ENCODE results near the gene FBLN2.

FBLN2 gene

GRCh38 chr3:13665582-13666226 lies 116.8 kb downstream of the FBLN2 start:
- DNase-seq (ENCODE audit: low spot score) = no peak

GRCh38 chr3:13666227-13666619 lies 117.3 kb downstream of the FBLN2 start:
- DNase-seq (ENCODE audit: low spot score) = no peak

GRCh38 chr3:13666781-13667709 lies 118.1 kb downstream of the FBLN2 start:
- DNase-seq (ENCODE audit: low spot score) = no peak

GRCh38 chr3:13668136-13668535 lies 119.2 kb downstream of the FBLN2 start:
- DNase-seq (ENCODE audit: low spot score) = no peak

GRCh38 chr3:13669457-13669856 lies 120.5 kb downstream of the FBLN2 start:
- no peak for DNase-seq (ENCODE audit: low spot score)

- no peak for DNase-seq (ENCODE audit: low spot score)
Observed at GRCh38 chr3:13670292-13670691, 121.4 kb downstream of the FBLN2 start.

GRCh38 chr3:13671482-13672233 lies 122.7 kb downstream of the FBLN2 start:
- DNase-seq (ENCODE audit: low spot score) = no peak

GRCh38 chr3:13673207-13673606 lies 124.3 kb downstream of the FBLN2 start:
- no peak for DNase-seq (ENCODE audit: low spot score)

- DNase-seq (ENCODE audit: low spot score) = no peak
Observed at GRCh38 chr3:13674538-13675185, 125.7 kb downstream of the FBLN2 start.

GRCh38 chr3:13676356-13677017 lies 127.6 kb downstream of the FBLN2 start:
- no peak for DNase-seq (ENCODE audit: low spot score)

- DNase-seq (ENCODE audit: low spot score) = no peak
Observed at GRCh38 chr3:13677272-13677671, 128.3 kb downstream of the FBLN2 start.

- no peak for DNase-seq (ENCODE audit: low spot score)
Observed at GRCh38 chr3:13681931-13682330, 133.0 kb downstream of the FBLN2 start.

- no peak for DNase-seq (ENCODE audit: low spot score)
Observed at GRCh38 chr3:13682331-13683013, 133.5 kb downstream of the FBLN2 start.

GRCh38 chr3:13683288-13683687 lies 134.4 kb downstream of the FBLN2 start:
- DNase-seq (ENCODE audit: low spot score) = no peak

GRCh38 chr3:13683772-13684171 lies 134.8 kb downstream of the FBLN2 start:
- DNase-seq (ENCODE audit: low spot score) = no peak

- DNase-seq (ENCODE audit: low spot score) = no peak
Observed at GRCh38 chr3:13684350-13684749, 135.4 kb downstream of the FBLN2 start.

GRCh38 chr3:13684854-13685253 lies 135.9 kb downstream of the FBLN2 start:
- DNase-seq (ENCODE audit: low spot score) = no peak

- DNase-seq (ENCODE audit: low spot score) = no peak
Observed at GRCh38 chr3:13685721-13686120, 136.8 kb downstream of the FBLN2 start.

- no peak for DNase-seq (ENCODE audit: low spot score)
Observed at GRCh38 chr3:13686367-13687160, 137.6 kb downstream of the FBLN2 start.

GRCh38 chr3:13687517-13687943 lies 138.6 kb downstream of the FBLN2 start:
- no peak for DNase-seq (ENCODE audit: low spot score)

Data from D341Med (cell line).